ENCODE results near the gene FIP1L1.
A peak's percentile ranks its signal among the peaks of the same experiment; 100 is the strongest.
"Not testable (repeated sequence)": the region's sequence is repeated elsewhere in the genome, so short reads cannot be mapped to it uniquely, and the experiment has no call there.

FIP1L1 gene

DNA sequence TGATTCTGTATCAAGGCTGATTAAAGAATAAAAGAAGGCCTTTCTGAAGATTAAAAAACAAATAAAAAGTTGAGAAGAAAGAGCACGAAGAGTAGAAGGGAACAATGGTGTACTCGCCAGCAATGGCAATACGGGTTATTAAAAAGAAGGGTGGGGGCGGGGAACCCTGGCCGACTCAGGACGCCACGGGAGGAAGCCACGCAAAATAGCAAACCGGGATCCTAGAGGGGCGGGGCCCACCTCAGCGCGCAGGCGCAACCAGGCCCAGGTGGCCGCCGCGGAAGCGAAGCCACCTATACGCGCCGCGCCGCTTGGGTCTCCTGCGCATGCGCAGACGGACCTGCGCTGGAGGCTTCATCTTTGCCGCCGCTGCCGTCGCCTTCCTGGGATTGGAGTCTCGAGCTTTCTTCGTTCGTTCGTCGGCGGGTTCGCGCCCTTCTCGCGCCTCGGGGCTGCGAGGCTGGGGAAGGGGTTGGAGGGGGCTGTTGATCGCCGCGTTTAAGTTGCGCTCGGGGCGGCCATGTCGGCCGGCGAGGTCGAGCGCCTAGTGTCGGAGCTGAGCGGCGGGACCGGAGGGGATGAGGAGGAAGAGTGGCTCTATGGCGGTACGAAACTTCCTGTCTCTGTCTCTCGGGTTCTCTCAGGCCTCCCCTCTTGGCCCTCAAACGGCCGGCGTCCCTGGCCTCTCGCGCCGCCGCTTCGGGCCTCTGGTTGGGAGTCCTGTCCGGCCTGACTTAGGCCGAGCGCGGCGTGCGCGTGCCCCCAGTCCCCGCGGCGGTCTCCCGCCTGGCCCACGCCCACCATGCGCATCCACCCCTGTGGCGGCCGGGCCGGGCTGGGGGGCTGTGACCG is at the start of gene FIP1L1:
TSS of gene FIP1L1 (plus strand) at position 323 of the 852 bp plus-strand sequence. CDS start at position 521, 198 bp downstream.
- peak; percentile 69 for DNase-seq

DNA sequence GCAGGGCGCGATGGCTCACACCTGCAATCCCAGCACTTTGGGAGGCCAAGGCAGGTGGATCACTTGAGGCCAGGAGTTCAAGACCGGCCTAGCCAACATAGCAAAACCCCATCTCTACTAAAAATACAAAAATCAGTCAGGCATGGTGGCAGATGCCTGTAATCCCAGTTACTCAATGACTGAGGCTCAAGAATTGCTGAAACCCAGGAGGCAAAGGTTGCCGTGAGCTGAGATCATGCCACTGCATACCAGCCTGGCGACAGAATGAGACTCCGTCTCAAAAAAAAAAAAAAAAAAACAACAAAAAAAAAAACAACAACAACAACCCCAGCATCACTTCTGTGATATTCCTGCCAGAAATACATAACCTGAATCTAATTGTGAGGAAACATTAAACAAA is 42.5 kb upstream of the FIP1L1 start:
- DNase-seq: not testable (repeated sequence)

- DNase-seq: not testable (repeated sequence)
These were observed 37.3 kb upstream of the FIP1L1 start for GRCh38 chr4:53340145-53340544.

DNA sequence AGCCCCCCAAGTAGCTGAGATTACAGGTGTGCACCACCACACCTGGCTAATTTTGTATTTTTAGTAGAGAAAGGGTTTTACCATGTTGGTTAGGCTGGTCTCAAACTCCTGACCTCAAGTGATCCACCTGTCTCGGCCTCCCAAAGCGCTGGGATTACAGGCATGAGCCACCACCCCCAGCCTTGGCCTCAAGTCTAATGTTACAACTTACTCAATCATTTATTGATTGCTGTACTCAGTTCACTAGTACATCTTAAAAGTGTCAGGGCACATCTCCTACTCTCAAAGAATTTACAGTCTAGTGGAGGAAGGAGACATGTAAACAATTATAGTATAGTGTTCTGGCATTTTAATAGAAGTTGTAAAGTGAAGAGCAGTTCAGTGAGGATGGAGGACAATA is 31.0 kb upstream of the FIP1L1 start:
- not testable (repeated sequence) for DNase-seq

GRCh38 chr4:53346920-53347852 is 30.3 kb upstream of the FIP1L1 start:
- DNase-seq: peak; percentile 16

DNA sequence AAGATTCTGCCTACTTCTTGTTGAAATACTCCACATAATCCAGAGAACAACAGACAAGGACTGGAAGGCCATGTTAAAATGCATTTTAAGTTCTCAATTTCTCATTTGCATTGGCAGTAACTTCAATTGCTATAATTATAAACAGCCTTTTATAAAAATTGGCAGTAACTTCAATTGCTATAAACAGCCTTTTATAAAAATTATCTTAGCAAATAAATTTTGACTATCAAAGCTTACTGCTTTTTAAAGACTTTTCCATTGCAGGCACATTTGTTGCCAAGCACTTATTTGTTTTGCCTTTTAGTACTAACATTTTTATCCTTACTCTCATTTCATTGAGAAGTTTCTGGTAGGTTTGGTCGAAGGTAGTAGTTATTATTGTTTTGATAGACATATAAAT is 29.4 kb upstream of the FIP1L1 start:
- no peak for DNase-seq

DNA sequence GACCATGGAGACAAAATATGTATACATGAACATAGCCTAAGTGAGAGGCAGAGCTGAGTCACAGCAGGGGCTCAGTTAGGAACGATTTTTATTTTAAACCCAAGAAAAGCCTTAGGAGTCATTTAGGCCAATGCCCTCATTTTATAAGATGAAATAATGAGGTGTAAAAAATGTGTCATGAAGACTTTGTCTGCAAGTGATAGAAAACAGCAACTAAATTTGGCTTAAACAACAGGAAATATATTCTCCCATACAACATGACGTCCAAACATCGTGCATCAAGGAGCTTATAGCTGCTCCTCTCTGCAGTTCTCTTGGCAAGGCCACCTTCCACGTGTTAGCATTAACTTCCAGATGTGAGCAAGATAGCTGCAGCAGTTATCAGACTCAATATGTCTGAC is 28.4 kb upstream of the FIP1L1 start:
- DNase-seq: no peak

DNA sequence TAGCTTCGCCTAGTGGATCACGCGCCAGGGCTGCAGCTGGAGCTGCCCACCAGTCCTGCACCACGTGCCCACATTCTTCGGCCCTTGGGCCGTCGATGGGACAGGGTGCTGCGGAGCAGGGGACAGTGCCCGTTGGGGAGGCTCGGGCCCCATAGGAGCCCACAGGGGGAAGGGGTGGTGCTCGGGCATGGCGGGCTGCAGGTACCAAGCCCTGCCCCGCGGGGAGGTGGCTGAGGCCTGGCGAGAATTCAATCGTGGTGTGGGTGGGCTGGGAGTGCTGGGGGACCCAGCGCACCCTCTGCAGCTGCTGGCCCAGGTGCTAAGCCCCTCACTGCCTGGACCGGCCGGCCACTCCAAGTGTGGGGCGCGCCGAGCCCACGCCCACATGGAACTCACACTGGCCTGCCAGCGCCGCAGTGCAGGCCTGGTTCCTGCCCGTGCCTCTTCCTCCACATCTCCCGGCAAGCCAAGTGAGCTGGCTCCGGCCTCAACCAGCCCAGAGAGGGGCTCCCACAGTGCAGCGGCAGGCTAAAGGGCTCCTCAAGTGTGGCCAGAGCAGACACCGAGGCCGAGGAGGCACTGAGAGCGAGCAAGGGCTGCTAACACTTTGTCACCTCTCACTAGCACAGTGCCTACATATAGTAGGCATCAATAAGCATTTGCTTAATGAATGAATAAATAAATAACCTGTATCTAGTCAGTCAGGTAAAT is 23.3 kb upstream of the FIP1L1 start:
- DNase-seq: no peak

GRCh38 chr4:53355930-53356521 is 21.4 kb upstream of the FIP1L1 start:
- DNase-seq: peak; percentile 2

GRCh38 chr4:53361451-53361850 is 16.0 kb upstream of the FIP1L1 start:
- no peak for DNase-seq

GRCh38 chr4:53362093-53362492 is 15.3 kb upstream of the FIP1L1 start:
- DNase-seq: no peak

- no peak for DNase-seq
These were observed 12.8 kb upstream of the FIP1L1 start for GRCh38 chr4:53364624-53365023.

GRCh38 chr4:53365121-53365485 is 12.3 kb upstream of the FIP1L1 start:
- DNase-seq: peak; percentile 25

DNA sequence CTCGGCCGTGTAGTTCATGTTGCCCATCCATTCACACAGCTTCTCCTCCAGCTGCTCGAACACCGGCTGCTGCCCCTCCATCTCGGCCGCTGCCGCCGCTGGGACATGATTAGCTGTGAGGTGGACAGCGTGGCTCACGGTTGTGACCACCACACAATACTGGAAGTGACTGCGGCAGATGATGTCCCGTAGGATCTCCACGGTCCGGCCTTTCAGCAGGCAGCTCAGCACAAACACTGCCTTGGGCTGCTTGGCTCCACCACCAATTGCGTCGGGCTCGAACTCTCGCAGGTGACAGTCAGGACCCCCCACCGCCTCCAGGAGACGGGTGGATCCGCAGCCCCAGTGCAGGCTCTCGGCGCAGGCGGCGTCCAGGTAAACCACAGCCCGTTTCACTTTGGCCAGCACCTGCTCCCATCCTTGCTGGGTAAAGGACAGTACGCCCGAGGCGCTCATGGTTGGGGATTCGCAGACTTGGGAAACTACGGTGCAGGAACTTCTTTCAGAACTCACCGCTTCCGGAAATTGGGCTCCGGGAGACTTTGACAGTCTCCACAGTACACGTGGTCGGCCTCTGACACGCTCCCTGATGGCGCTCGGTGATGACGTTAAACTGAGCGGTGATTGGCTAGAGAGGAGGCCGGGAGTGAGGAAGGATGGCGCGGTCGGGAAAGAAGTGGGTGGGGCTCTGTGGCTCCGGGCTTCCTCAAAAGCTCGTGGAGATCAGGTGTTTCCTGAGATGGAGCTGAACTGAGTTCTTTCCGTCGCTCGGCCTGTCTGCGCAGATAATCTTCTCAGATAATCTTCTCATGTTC is 11.7 kb upstream of the FIP1L1 start, which contains the start of gene SCFD2:
TSS of gene SCFD2 (minus strand) at position 576 of the 815 bp plus-strand sequence.
- DNase-seq: peak; percentile 89

- DNase-seq: no peak
These were observed 11.1 kb upstream of the FIP1L1 start for GRCh38 chr4:53366301-53366716.

- DNase-seq: no peak
These were observed 9.7 kb upstream of the FIP1L1 start for GRCh38 chr4:53367721-53368120.

- DNase-seq: no peak
These were observed 6.4 kb upstream of the FIP1L1 start for GRCh38 chr4:53371049-53371448.

DNA sequence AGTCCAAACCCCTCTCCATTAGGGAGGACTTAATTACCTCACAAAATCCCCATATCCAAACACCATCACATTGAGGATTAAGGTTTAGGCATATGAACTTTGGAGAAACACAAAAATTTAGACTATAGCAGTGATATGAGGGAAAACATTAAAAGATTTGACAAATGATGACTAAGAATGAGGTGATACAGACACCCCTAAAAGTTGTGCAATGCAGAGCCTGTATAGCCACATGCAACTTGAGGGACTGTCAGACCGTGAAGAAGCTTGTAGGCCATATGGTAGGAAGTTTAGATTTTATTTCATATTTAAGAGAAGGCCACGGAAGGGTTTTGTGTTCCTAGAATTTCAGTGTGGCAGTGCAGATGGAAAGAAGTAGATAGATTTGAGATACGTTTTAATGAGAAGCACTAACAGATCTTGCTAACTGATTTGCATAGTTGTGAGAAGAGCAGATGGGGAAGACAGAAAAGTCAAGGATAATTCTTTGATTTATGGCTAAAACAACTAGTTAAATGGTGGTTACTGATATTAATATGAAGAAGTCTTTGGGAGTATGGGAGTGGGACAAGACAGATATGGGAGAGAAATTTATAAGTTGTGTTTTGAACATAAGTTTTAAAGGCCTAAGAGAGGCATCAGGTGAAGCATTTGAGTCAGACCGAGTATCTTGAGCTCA is 5.5 kb upstream of the FIP1L1 start:
- peak; percentile 4 for DNase-seq

- no peak for DNase-seq
These were observed 2.6 kb upstream of the FIP1L1 start for GRCh38 chr4:53374777-53375258.

- DNase-seq: no peak
These were observed 541 bp upstream of the FIP1L1 start for GRCh38 chr4:53376900-53377299.

DNA sequence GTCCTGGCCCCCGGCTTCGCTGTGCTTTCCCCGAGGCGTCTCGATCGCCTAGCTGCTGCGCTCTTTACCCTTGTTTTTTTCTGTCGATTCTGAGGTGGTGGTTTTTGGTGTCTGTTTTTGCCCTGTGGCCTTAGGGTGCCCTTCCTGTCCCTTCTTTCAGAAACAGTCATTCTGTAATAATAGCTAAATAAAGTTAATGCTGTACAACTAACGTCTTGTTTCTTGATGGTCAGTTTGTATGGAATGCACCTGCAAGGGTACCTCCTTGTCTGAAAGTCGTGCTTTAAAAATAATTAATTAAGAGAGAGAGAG is 686 bp downstream of the FIP1L1 start:
- no peak for DNase-seq

All from HCEC 1CT (cell line).